HepG2 (cell line): ENCODE results near the gene SLC38A8. TPM values are rescaled to one million over a fixed set of nuclear protein-coding genes. Genes with fewer than 3 reads are reported as not detected.

ENCODE experiments used
- CBX1 ChIP-seq: IDR thresholded peaks from one replicate; pipeline ENCODE4 v1.6.1; 2016; ENCODE audit warnings: antibody characterized with exemption, low read depth
- CEBPB ChIP-seq: IDR thresholded peaks from 2 replicates; pipeline ENCODE4 v1.6.1; 2011; ENCODE audit warnings: low read depth, low read length, improper control_type of control experiment, borderline replicate concordance
- GABPA ChIP-seq, 2 experiments: IDR thresholded peaks; 2 replicates each; pipeline ENCODE4 v1.6.1; 2011 to 2016; ENCODE audit warnings: low read depth in 2 of 2, low read length in 1 of 2, missing biosample characterization in 1 of 2, missing genetic modification characterization in 1 of 2
- GATAD1 ChIP-seq: IDR thresholded peaks from 2 replicates; pipeline ENCODE4 v1.6.1; 2016; ENCODE audit warnings: missing genetic modification reagents, missing compliant biosample characterization
- HMGXB4 ChIP-seq, 2 experiments: sonication (generic) in 1 of 2; formaldehyde crosslinking in 1 of 2; IDR thresholded peaks; 2 replicates each; pipeline versions ENCODE4 v1.4.0 to v1.6.1; 2018 to 2020; ENCODE audit warnings: missing genetic modification reagents in 2 of 2, borderline replicate concordance in 1 of 2, low read depth in 1 of 2, mild to moderate bottlenecking in 1 of 2, missing biosample characterization in 1 of 2
- HNF4G ChIP-seq, 2 experiments: sonication (generic) in 1 of 2; formaldehyde crosslinking in 1 of 2; IDR thresholded peaks; 2 replicates each; pipeline versions ENCODE4 v1.4.0 to v1.6.1; 2011 to 2020; ENCODE audit warnings: borderline replicate concordance in 2 of 2, low read depth in 2 of 2, mild to moderate bottlenecking in 2 of 2, low read length in 1 of 2, missing genetic modification reagents in 1 of 2, moderate library complexity in 1 of 2
- JUND ChIP-seq: sonication (generic); formaldehyde crosslinking; IDR thresholded peaks from 2 replicates; pipeline ENCODE4 v1.8.0; 2022; ENCODE audit warnings: mild to moderate bottlenecking, missing genetic modification reagents
- KAT8 ChIP-seq: IDR thresholded peaks from 2 replicates; pipeline ENCODE4 v1.6.1; 2016; ENCODE audit warnings: missing genetic modification reagents, missing compliant biosample characterization
- KMT2A ChIP-seq: sonication (generic); formaldehyde crosslinking; IDR thresholded peaks from 2 replicates; pipeline ENCODE4 v1.4.0; 2020; ENCODE audit warnings: missing genetic modification reagents
- MAFF ChIP-seq: IDR thresholded peaks from 2 replicates; pipeline ENCODE4 v1.6.1; 2011; ENCODE audit warnings: low read depth, low read length, improper control_type of control experiment
- MYC ChIP-seq: sonication (generic); formaldehyde crosslinking; IDR thresholded peaks from 2 replicates; pipeline ENCODE4 v1.9.0; 2021; ENCODE audit warnings: missing genetic modification reagents, borderline replicate concordance
- NR2F6 ChIP-seq, 2 experiments: IDR thresholded peaks; 2 replicates each; pipeline ENCODE4 v1.6.1; 2016; ENCODE audit warnings: antibody characterized with exemption in 1 of 2, mild to moderate bottlenecking in 1 of 2
- POLR2A ChIP-seq, 2 experiments: IDR thresholded peaks; 2 replicates each; pipeline ENCODE4 v1.6.1; 2011; ENCODE audit warnings: low read depth in 2 of 2, low read length in 2 of 2, mild to moderate bottlenecking in 1 of 2, moderate library complexity in 1 of 2; ENCODE audit not compliant: insufficient read depth in 1 of 2
- SAFB2 ChIP-seq: sonication (generic); formaldehyde crosslinking; IDR thresholded peaks from 2 replicates; pipeline ENCODE4 v1.5.1; 2020; ENCODE audit warnings: missing genetic modification reagents, low read depth, mild to moderate bottlenecking, borderline replicate concordance
- TFDP1 ChIP-seq: IDR thresholded peaks from 2 replicates; pipeline ENCODE4 v1.6.1; 2016; ENCODE audit warnings: missing compliant biosample characterization, missing genetic modification reagents, borderline replicate concordance
- THAP11 ChIP-seq: IDR thresholded peaks from 2 replicates; pipeline ENCODE4 v1.6.1; 2016; ENCODE audit warnings: missing biosample characterization, missing genetic modification reagents
- XBP1 ChIP-seq: sonication (generic); formaldehyde crosslinking; IDR thresholded peaks from 2 replicates; pipeline ENCODE4 v1.5.0; 2020; ENCODE audit warnings: missing genetic modification reagents
- XRCC5 ChIP-seq: fragments of 200-400 bp; formaldehyde crosslinking; optimal IDR thresholded peaks from 2 replicates; pipeline ENCODE3; 2017; ENCODE audit warnings: mild to moderate bottlenecking, low read length
- ZBTB44 ChIP-seq: sonication (generic); formaldehyde crosslinking; IDR thresholded peaks from 2 replicates; pipeline ENCODE4 v1.4.0; 2020; ENCODE audit warnings: missing genetic modification reagents
- ZNF224 ChIP-seq: sonication (generic); formaldehyde crosslinking; IDR thresholded peaks from 2 replicates; pipeline ENCODE4 v1.5.0; 2020; ENCODE audit warnings: mild to moderate bottlenecking, missing genetic modification reagents
- ZNF263 ChIP-seq: sonication (generic); formaldehyde crosslinking; IDR thresholded peaks from 2 replicates; pipeline ENCODE4 v1.4.0; 2020; ENCODE audit warnings: missing genetic modification reagents
- ZNF350 ChIP-seq: sonication (generic); formaldehyde crosslinking; IDR thresholded peaks from 2 replicates; pipeline ENCODE4 v1.4.0; 2020; ENCODE audit warnings: mild to moderate bottlenecking, low read depth, missing genetic modification reagents, borderline replicate concordance
- ZNF850 ChIP-seq: sonication (generic); formaldehyde crosslinking; conservative IDR thresholded peaks from 2 replicates; pipeline ENCODE4 v1.9.0; 2021; ENCODE audit warnings: mild to moderate bottlenecking, missing genetic modification reagents
- polyA plus RNA-seq, 8 experiments: library from polyadenylated mRNA; depleted of rRNA in 3 of 8; stranded (reverse) in 7 of 8; unstranded in 1 of 8; fragments of >200 nt; fragmentation: Illumina TruSeq in 4 of 8; extraction: Trizol in 4 of 8; gene quantifications; 2 replicates each; pipeline versions ENCODE4 v1.2.1 to v1.2.3, GENCODE V29; 2011 to 2016; ENCODE audit warnings: low read depth in 4 of 8, missing spikeins in 1 of 8, mixed read lengths in 1 of 8; ENCODE audit not compliant: insufficient read depth in 1 of 8
- total RNA-seq, 5 experiments: library from RNA; depleted of rRNA; stranded (reverse); fragments of >200 nt; fragmentation: Illumina TruSeq; extraction: Trizol; gene quantifications; 2 replicates each; pipeline ENCODE4 v1.2.3, GENCODE V29; 2016; ENCODE audit warnings: low read depth in 1 of 5

The SLC38A8 gene
- total and polyA plus RNA-seq, 2 of the 13 experiments (the other 11 are each of a cell fraction or from before 2014, with no cell fraction given): 0.24 to 0.37 TPM

GRCh38 chr16:84084570-84085270, 42.1 kb upstream of the SLC38A8 start (continued):
- TF ChIP-seq CEBPB (no peak), ZNF850 (CRISPR knock-in tag) (no peak), JUND (CRISPR knock-in tag) (no peak), XRCC5 (peak; percentile 93), TFDP1 (CRISPR knock-in tag) (0 out of 2 replicates have a peak, but pooled peaks have one; percentile 22), THAP11 (CRISPR knock-in tag) (0 out of 2 replicates have a peak, but pooled peaks have one; percentile 44), GABPA (IDR thresholded peaks at IDR 0.05; ENCODE audit: low read depth, low read length) (peak; percentile 33; the same call in 1 of the 2 replicates), GABPA (CRISPR knock-in tag; IDR thresholded peaks at IDR 0.05; ENCODE audit: low read depth) (peak; percentile 62), HNF4G (IDR thresholded peaks at IDR 0.05; ENCODE audit: borderline replicate concordance, low read depth, low read length) (no peak), HNF4G (CRISPR knock-in tag; IDR thresholded peaks at IDR 0.05; ENCODE audit: borderline replicate concordance, low read depth) (peak; percentile 31; the same call in 1 of the 2 replicates), CBX1 (no peak), ZNF263 (CRISPR knock-in tag) (peak; percentile 57; the same call in 1 of the 2 replicates), MAFF (no peak), SAFB2 (CRISPR knock-in tag) (0 out of 2 replicates have a peak, but pooled peaks have one; percentile 21), XBP1 (CRISPR knock-in tag) (no peak), NR2F6 (IDR thresholded peaks at IDR 0.05) (no peak), NR2F6 (CRISPR knock-in tag; IDR thresholded peaks at IDR 0.05) (0 out of 2 replicates have a peak, but pooled peaks have one; percentile 13), HMGXB4 (CRISPR knock-in tag; IDR thresholded peaks at IDR 0.05; ENCODE audit: borderline replicate concordance in 1 of 2, low read depth in 1 of 2) (peak in 1 of 2 experiments; percentile 81; a peak in 2 of 4 replicates), MYC (CRISPR knock-in tag) (peak; percentile 29; the same call in 1 of the 2 replicates), POLR2A (IDR thresholded peaks at IDR 0.05; ENCODE audit: insufficient read depth in 1 of 2, low read depth in 2 of 2, low read length in 2 of 2) (0 out of 4 replicates have a peak, but pooled peaks of 1 of the 2 experiments have one; percentile 17), ZNF350 (peak; percentile 37; the same call in 1 of the 2 replicates), ZBTB44 (no peak), KMT2A (CRISPR knock-in tag) (peak; percentile 52; the same call in 1 of the 2 replicates), GATAD1 (CRISPR knock-in tag) (peak; percentile 57; the same call in 1 of the 2 replicates), ZNF224 (CRISPR knock-in tag) (no peak), KAT8 (0 out of 2 replicates have a peak, but pooled peaks have one; percentile 24)
